ENCODE measurements around the gene FNDC3B. TPM values are rescaled to one million over a fixed set of nuclear protein-coding genes. Genes with fewer than 3 reads are reported as not detected.

FNDC3B gene
- total and polyA plus RNA-seq, 2 donors (not counting 1 experiment from before 2014, with no cell fraction given): 1.2 to 9.2 TPM

DNA sequence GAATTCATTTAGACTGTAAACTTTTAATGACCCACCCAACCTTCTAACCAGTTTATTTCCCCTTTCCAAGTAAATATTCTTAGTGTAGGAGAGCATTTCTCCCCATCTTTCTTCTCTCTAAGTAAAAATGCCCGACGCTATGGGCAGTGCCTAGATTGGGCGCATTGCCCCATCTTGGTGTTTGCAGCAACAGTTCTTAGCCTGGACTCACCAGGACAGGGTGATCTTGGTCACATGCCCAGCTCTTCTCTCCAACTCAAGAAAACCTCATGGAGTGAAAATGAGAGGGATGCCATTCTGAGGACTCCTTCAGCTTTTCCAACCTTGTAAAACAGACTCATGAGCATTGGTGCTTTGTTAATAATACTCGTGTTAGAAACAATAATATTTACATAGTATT, 332.2 kb downstream of the FNDC3B start:
- CTCF ChIA-PET: no interaction called here
- H3K9me3 Mint-ChIP-seq (ENCODE audit: insufficient read depth): no peaks in the 10 kb centered on the region
- TF ChIP-seq CTCF (IDR thresholded peaks at IDR 0.05) (no peak), EZH2 (IDR thresholded peaks at IDR 0.05; ENCODE audit: borderline replicate concordance, insufficient read depth, low read depth, low read length, poor library complexity, severe bottlenecking) (no peak)

DNA sequence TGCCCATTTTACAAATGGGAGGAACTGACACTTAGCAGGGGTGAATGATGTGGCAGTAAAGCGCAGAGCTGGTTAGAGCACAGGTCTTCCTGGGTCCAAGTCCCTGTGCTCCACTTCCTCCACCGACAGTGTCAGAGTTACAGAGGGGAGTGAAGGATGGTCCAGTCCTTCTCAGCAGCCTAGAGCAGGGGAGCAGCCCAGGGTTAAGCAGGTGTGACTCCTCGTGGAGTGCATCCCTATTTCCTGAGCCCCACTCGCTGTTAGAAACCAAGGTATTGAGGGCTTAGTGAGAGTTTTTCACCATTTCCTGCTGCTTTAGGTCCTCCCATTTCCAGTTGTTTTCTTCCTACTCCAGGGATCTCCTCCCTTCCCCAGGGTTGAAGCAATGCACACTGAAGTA, 333.5 kb downstream of the FNDC3B start:
- Histone ChIP-seq H3K36me3 (replicated peaks in 1 of 2; ENCODE audit: control extremely low read depth in 1 of 2, control insufficient read depth in 1 of 2, extremely low read depth in 1 of 2, insufficient read depth in 2 of 2, low read length in 1 of 2) (no peaks in the 10 kb centered on the region), H3K9ac (ENCODE audit: low read length) (no peak overlapping the region), H3K4me1 (ENCODE audit: control insufficient read depth in 2 of 2, insufficient read depth in 2 of 2, low read length in 2 of 2) (no peaks in the 10 kb centered on the region), H3K9me3 (ENCODE audit: control extremely low read depth in 1 of 3, control insufficient read depth in 2 of 3, insufficient read depth in 1 of 3, low read length in 2 of 3) (no peaks in the 10 kb centered on the region), H3K27me3 (replicated peaks in 1 of 4; ENCODE audit: control extremely low read depth in 1 of 4, control insufficient read depth in 3 of 4, insufficient read depth in 4 of 4, low read length in 3 of 4) (no peaks in the 10 kb centered on the region), H3K79me2 (ENCODE audit: control insufficient read depth, insufficient read depth, low read length) (no peaks in the 10 kb centered on the region), H3K4me2 (replicated peaks; ENCODE audit: low read depth, low read length, poor library complexity, severe bottlenecking) (no peak overlapping the region), H2AFZ (ENCODE audit: insufficient read depth, low read depth, low read length, poor library complexity, severe bottlenecking) (no peak overlapping the region), H4K20me1 (ENCODE audit: control insufficient read depth, insufficient read depth, low read length, poor library complexity, severe bottlenecking) (no peaks in the 10 kb centered on the region), H3K27ac (ENCODE audit: low read length in 2 of 2) (no peak overlapping the region), H3K4me3 (ENCODE audit: control extremely low read depth in 1 of 5, extremely low read depth in 1 of 5, insufficient read depth in 1 of 5, low read depth in 2 of 5, low read length in 4 of 5) (no peak overlapping the region)
- Mint-ChIP-seq H3K27me3 (no peaks in the 10 kb centered on the region), H3K27ac (no peak overlapping the region), H3K4me3 (no peak overlapping the region), H3K4me1 (no peaks in the 10 kb centered on the region), H3K9me3 (ENCODE audit: insufficient read depth) (no peaks in the 10 kb centered on the region)
- ATAC-seq (ENCODE audit: low read depth) (no peak), DNase-seq (no peak)
- intact Hi-C loops (cut with micrococcal nuclease): no loop called here
- WGBS (ENCODE audit: insufficient coverage): 93% methylated on average over 4 of the region's 4 CpGs
- TF ChIP-seq EZH2 (IDR thresholded peaks at IDR 0.05; ENCODE audit: borderline replicate concordance, insufficient read depth, low read depth, low read length, poor library complexity, severe bottlenecking) (no peak), CTCF (IDR thresholded peaks at IDR 0.05) (no peak)
- ChIA-PET CTCF (no interaction called here), POLR2A (no interaction called here)

More for the DNA sequence above, 332.2 kb downstream of the FNDC3B start:
- DNase-seq (no peak), ATAC-seq (ENCODE audit: low read depth) (no peak)
- H3K4me1 Mint-ChIP-seq: no peaks in the 10 kb centered on the region
- H3K4me3 Mint-ChIP-seq: no peak overlapping the region
- WGBS (ENCODE audit: insufficient coverage): 100% methylated on average over 3 of the region's 4 CpGs
- H4K20me1 ChIP-seq (ENCODE audit: control insufficient read depth, insufficient read depth, low read length, poor library complexity, severe bottlenecking): no peaks in the 10 kb centered on the region
- no peak overlapping the region for H3K27ac Mint-ChIP-seq
- no peak overlapping the region for H3K4me2 ChIP-seq (replicated peaks; ENCODE audit: low read depth, low read length, poor library complexity, severe bottlenecking)
- no peak overlapping the region for H3K9ac ChIP-seq (ENCODE audit: low read length)
- H3K27ac ChIP-seq (ENCODE audit: low read length in 2 of 2): no peak overlapping the region
- H2AFZ ChIP-seq (ENCODE audit: insufficient read depth, low read depth, low read length, poor library complexity, severe bottlenecking): no peak overlapping the region
- no peaks in the 10 kb centered on the region for H3K27me3 ChIP-seq (replicated peaks in 1 of 4; ENCODE audit: control extremely low read depth in 1 of 4, control insufficient read depth in 3 of 4, insufficient read depth in 4 of 4, low read length in 3 of 4)
- no peaks in the 10 kb centered on the region for H3K4me1 ChIP-seq (ENCODE audit: control insufficient read depth in 2 of 2, insufficient read depth in 2 of 2, low read length in 2 of 2)
- intact Hi-C loops (cut with micrococcal nuclease): no loop called here
- H3K79me2 ChIP-seq (ENCODE audit: control insufficient read depth, insufficient read depth, low read length): no peaks in the 10 kb centered on the region
- no peaks in the 10 kb centered on the region for H3K36me3 ChIP-seq (replicated peaks in 1 of 2; ENCODE audit: control extremely low read depth in 1 of 2, control insufficient read depth in 1 of 2, extremely low read depth in 1 of 2, insufficient read depth in 2 of 2, low read length in 1 of 2)
- H3K4me3 ChIP-seq (ENCODE audit: control extremely low read depth in 1 of 5, extremely low read depth in 1 of 5, insufficient read depth in 1 of 5, low read depth in 2 of 5, low read length in 4 of 5): no peak overlapping the region
- POLR2A ChIA-PET: interaction anchor here (0.7 kb wide), 1 partner anchor 249 kb away, joined by 4 read pairs; no protein-coding TSS in a partner anchor
- H3K27me3 Mint-ChIP-seq: no peaks in the 10 kb centered on the region
- H3K9me3 ChIP-seq (ENCODE audit: control extremely low read depth in 1 of 3, control insufficient read depth in 2 of 3, insufficient read depth in 1 of 3, low read length in 2 of 3): no peaks in the 10 kb centered on the region

Measured in B cell (primary cell).